ENCODE results near the gene CSF1R. TPM values are rescaled to one million over a fixed set of nuclear protein-coding genes. Genes with fewer than 3 reads are reported as not detected.

Gene CSF1R
- polyA plus RNA-seq, 1 experiment: 0.09 TPM

DNA sequence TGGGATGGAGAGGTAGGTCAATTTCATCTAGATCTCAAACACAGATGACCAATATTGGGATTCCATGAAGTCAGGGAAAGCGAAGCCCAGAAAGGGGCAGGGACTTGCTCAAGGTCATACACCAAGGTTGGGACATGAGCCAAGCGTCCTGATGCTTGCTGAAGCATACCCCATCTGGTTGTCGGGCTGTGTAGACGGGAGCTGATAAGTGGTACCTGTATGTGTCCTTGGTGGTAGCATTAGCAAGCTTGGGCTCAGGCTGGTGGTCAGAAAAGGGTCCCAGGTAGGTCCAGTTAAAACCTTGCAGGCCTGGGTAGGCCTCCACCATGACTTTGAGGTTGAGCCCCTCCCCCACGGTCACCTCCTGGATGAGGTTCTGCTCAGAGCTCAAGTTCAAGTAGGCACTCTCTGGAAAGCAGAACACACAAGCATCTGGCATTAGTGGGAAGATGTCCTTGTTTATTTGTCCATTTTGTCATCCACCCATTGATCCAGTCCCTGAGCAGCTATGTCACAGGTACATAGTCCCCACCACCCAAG is 13.2 kb downstream of the CSF1R start:
- H3K27ac ChIP-seq (ENCODE audit: low read depth, low read length): no peak overlapping the region
- H3K9me3 ChIP-seq (ENCODE audit: control insufficient read depth, insufficient read depth, low read length): peaks cover 5% of the 10 kb centered on the region
- no peak overlapping the region for H3K4me3 ChIP-seq (ENCODE audit: low read depth, low read length)
- DNase-seq (ENCODE audit: low read depth, low spot score): no peak
- CTCF ChIA-PET: no interaction called here
- peaks cover 3% of the 10 kb centered on the region for H3K27me3 ChIP-seq (ENCODE audit: control insufficient read depth, insufficient read depth, low read length)
- POLR2A ChIA-PET: no interaction called here
- TF ChIP-seq CTCF (IDR thresholded peaks at IDR 0.05; ENCODE audit: low read depth, low read length): no peak

DNA sequence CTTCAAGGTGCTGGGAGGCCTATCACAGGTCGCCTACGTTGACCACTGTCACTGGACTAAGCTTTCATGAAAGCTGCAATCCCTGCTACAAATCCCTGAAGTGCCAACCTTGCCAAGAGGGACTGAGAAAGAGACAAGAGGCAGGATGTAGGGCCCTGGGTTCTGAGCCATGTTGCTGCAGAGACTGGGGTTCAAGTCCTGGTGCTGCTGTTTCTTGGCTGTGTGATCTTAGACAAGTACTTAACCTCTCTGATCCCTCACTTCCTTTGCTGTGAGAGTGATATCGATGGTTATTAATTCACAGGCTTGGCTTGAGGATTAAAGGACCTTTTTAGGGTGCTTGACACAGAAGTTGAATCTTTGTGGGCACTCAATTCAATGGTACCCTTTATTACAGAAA is 15.5 kb downstream of the CSF1R start:
- no peak overlapping the region for H3K4me3 ChIP-seq (ENCODE audit: low read depth, low read length)
- no peaks in the 10 kb centered on the region for H3K27me3 ChIP-seq (ENCODE audit: control insufficient read depth, insufficient read depth, low read length)
- DNase-seq (ENCODE audit: low read depth, low spot score): no peak
- no peak overlapping the region for H3K27ac ChIP-seq (ENCODE audit: low read depth, low read length)
- H3K9me3 ChIP-seq (ENCODE audit: control insufficient read depth, insufficient read depth, low read length): peaks cover 5% of the 10 kb centered on the region
- CTCF ChIA-PET: no interaction called here
- POLR2A ChIA-PET: no interaction called here
- no peak for TF ChIP-seq CTCF (IDR thresholded peaks at IDR 0.05; ENCODE audit: low read depth, low read length)

GRCh38 chr5:150069672-150070627 is 16.4 kb downstream of the CSF1R start:
- no peak overlapping the region for H3K4me3 ChIP-seq (ENCODE audit: low read depth, low read length)
- H3K27ac ChIP-seq (ENCODE audit: low read depth, low read length): no peak overlapping the region
- TF ChIP-seq CTCF (IDR thresholded peaks at IDR 0.05; ENCODE audit: low read depth, low read length): no peak
- no peak for DNase-seq (ENCODE audit: low read depth, low spot score)
- no peaks in the 10 kb centered on the region for H3K27me3 ChIP-seq (ENCODE audit: control insufficient read depth, insufficient read depth, low read length)
- CTCF ChIA-PET: no interaction called here
- peaks cover 5% of the 10 kb centered on the region for H3K9me3 ChIP-seq (ENCODE audit: control insufficient read depth, insufficient read depth, low read length)
- POLR2A ChIA-PET: no interaction called here

GRCh38 chr5:150068961-150069645 is 17.3 kb downstream of the CSF1R start:
- Histone ChIP-seq H3K9me3 (ENCODE audit: control insufficient read depth, insufficient read depth, low read length) (peaks cover 5% of the 10 kb centered on the region), H3K27ac (ENCODE audit: low read depth, low read length) (no peak overlapping the region), H3K27me3 (ENCODE audit: control insufficient read depth, insufficient read depth, low read length) (no peaks in the 10 kb centered on the region), H3K4me3 (ENCODE audit: low read depth, low read length) (no peak overlapping the region)
- no peak for DNase-seq (ENCODE audit: low read depth, low spot score)
- no peak for TF ChIP-seq CTCF (IDR thresholded peaks at IDR 0.05; ENCODE audit: low read depth, low read length)
- POLR2A ChIA-PET: interaction anchor here (0.5 kb wide), 1 partner anchor 16 kb away, joined by 4 read pairs; no protein-coding TSS in a partner anchor
- CTCF ChIA-PET: no interaction called here

DNA sequence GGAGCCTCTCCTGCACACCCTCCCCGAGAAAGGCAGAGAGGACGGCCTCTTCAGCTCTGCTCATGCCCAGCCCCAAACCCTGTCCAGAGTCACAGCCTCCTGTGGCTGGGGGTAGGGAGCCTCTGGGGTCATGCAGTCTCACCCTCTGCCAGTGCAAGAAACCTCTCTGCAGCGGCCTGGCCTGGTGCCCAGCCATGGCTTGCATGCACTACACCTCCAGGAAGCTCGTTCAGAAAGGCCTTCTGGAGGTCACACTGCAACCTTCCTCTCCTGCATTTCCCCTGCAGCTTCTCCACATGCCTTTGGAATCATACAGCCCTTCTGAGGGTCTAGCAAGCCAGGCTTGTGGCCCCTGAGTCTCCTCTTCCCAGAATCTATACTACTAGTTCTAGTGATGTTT is 17.9 kb downstream of the CSF1R start:
- Histone ChIP-seq H3K27me3 (ENCODE audit: control insufficient read depth, insufficient read depth, low read length) (no peaks in the 10 kb centered on the region), H3K4me3 (ENCODE audit: low read depth, low read length) (no peak overlapping the region), H3K9me3 (ENCODE audit: control insufficient read depth, insufficient read depth, low read length) (peaks cover 5% of the 10 kb centered on the region), H3K27ac (ENCODE audit: low read depth, low read length) (no peak overlapping the region)
- POLR2A ChIA-PET: no interaction called here
- CTCF ChIA-PET: no interaction called here
- DNase-seq (ENCODE audit: low read depth, low spot score): no peak
- no peak for TF ChIP-seq CTCF (IDR thresholded peaks at IDR 0.05; ENCODE audit: low read depth, low read length)

Data from AG04450 (cell line).